ENCODE data around the gene AVPR1B.

The AVPR1B gene

GRCh38 chr1:206108635-206109034 lies 8.6 kb downstream of the AVPR1B start:
- H3K4me3 ChIP-seq (ENCODE audit: control insufficient read depth, low read depth, low read length) = no peak overlapping the region
- no peak for DNase-seq (ENCODE audit: low read depth)
- TF ChIP-seq, protein P1, sequence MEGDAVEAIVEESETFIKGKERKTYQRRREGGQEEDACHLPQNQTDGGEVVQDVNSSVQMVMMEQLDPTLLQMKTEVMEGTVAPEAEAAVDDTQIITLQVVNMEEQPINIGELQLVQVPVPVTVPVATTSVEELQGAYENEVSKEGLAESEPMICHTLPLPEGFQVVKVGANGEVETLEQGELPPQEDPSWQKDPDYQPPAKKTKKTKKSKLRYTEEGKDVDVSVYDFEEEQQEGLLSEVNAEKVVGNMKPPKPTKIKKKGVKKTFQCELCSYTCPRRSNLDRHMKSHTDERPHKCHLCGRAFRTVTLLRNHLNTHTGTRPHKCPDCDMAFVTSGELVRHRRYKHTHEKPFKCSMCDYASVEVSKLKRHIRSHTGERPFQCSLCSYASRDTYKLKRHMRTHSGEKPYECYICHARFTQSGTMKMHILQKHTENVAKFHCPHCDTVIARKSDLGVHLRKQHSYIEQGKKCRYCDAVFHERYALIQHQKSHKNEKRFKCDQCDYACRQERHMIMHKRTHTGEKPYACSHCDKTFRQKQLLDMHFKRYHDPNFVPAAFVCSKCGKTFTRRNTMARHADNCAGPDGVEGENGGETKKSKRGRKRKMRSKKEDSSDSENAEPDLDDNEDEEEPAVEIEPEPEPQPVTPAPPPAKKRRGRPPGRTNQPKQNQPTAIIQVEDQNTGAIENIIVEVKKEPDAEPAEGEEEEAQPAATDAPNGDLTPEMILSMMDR (IDR thresholded peaks at IDR 0.05; ENCODE audit: control insufficient read depth, insufficient read depth, low read depth, low read length, missing control alignments) = no peak

DNA sequence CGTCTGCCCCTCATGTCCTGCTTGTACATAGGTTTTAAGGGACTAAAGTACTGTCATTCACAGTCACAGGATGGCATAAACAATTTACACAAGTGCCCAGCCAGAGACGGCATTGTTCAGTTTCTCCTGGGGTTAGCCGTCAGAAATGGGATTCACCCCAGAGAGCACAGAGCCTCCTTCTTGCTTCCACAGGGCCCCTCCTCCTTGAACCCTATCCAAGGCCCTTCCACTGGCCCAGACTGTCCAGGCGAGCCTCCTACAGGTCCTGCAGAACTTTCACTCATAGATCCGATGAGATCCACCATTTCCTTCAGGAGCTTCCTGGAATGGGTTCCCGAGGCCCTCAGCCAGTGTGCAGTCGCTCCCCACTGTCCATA lies 10.0 kb downstream of the AVPR1B start:
- H3K4me3 ChIP-seq (ENCODE audit: control insufficient read depth, low read depth, low read length) = no peak overlapping the region
- DNase-seq (ENCODE audit: low read depth) = no peak
- TF ChIP-seq, protein P1 (IDR thresholded peaks at IDR 0.05; ENCODE audit: control insufficient read depth, insufficient read depth, low read depth, low read length, missing control alignments) = no peak

DNA sequence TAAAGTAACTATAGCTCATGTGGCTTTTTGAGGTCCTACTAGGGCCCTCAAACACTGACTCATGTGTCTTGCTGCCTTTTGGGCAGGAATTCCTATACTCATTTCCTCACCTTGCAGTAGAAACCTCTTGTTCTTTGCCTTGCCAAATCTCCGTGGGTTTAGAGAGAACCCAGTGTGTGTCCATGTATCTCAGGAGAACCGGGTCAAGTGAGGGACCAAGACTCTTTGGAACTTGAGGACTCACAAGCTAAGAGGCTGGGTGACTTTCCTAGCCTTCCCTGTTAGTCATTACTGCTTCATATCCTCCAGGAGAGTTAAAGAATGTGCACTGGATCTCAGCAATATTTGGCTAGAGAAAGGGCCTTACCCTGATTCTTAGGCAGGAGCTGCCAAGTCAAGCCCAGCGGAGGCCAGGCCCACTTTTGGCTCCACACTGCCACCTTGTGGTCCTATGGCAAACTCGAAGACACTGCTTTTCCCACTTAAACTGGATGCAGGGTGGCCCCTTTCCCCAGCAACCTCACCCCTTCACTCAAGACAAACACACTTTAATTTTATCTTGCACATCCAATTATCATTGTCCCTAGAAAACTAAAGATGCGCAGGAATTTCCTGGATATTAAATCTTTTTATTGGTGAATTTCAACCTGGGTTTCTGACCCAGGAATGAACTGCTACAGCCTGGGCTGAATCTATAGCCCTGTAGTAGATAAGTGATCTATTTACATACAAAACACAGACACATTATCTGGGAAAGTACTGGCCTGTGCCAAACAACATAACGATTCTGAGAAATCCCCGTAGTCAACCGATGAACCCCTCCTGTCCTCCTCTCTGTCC lies 10.6 kb downstream of the AVPR1B start:
- TF ChIP-seq, protein P1 (IDR thresholded peaks at IDR 0.05; ENCODE audit: control insufficient read depth, insufficient read depth, low read depth, low read length, missing control alignments) = peak; percentile 90
- no peak overlapping the region for H3K4me3 ChIP-seq (ENCODE audit: control insufficient read depth, low read depth, low read length)
- DNase-seq (ENCODE audit: low read depth) = peak; percentile 62

DNA sequence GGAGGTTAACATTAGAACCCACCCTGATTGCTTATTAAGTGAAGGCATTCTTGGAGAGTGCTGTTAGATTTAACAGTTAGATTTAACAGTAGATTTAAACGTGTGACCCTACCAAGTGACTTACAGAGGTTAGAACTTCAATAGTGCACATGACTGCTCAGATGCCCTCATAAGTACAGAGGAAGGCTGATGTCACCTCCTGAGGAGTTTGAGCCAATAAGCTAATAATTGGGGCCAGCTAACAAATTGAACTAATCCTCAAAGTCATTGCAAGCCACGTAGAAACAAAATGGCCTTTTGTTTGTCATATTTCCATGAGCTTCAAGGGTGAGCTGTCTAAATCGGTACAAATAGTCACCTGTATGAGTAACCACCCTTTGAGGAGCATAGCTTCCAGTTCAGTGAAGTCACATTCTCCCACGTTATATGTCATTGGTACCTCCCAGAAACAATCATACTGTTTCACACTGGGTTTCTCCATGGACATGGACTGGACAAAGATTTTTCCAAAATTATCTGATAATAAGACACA lies 11.7 kb downstream of the AVPR1B start:
- no peak for DNase-seq (ENCODE audit: low read depth)
- TF ChIP-seq, protein P1 (IDR thresholded peaks at IDR 0.05; ENCODE audit: control insufficient read depth, insufficient read depth, low read depth, low read length, missing control alignments) = no peak
- H3K4me3 ChIP-seq (ENCODE audit: control insufficient read depth, low read depth, low read length) = no peak overlapping the region

- no peak overlapping the region for H3K4me3 ChIP-seq (ENCODE audit: control insufficient read depth, low read depth, low read length)
- DNase-seq (ENCODE audit: low read depth) = no peak
- TF ChIP-seq, protein P1 (IDR thresholded peaks at IDR 0.05; ENCODE audit: control insufficient read depth, insufficient read depth, low read depth, low read length, missing control alignments) = no peak
Observed at GRCh38 chr1:206103979-206104378, 13.2 kb downstream of the AVPR1B start.

DNA sequence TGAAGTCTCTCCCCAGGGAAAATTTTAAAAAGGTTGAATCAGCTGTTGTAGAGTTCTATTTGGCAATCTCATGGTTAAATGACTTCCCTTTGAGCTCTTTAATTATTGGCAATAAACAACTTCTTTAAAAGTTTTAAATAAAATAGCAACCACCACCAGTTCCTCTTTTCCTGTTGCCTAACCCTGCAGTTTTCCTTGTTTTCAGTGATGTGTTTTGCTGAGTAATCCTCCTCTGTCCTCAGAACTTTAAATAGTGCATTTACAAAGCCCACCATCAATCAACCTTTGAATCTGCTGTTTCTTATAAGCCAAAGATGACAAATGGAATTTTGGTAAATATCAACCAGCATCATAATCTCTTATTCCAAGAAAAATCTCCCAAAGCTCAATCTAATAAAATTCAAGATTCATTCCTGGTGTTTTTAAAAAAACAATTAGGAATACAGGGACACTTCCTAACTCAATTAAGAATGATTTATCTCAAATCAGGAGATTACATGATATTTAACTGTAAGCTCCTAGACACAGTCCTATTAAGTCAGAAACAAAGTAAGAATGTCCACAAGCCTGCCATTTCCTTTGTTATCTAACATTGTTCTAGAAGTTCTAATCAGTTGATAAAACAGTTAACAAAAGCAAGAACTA lies 14.8 kb downstream of the AVPR1B start:
- no peak overlapping the region for H3K4me3 ChIP-seq (ENCODE audit: control insufficient read depth, low read depth, low read length)
- DNase-seq (ENCODE audit: low read depth) = no peak
- TF ChIP-seq, protein P1 (IDR thresholded peaks at IDR 0.05; ENCODE audit: control insufficient read depth, insufficient read depth, low read depth, low read length, missing control alignments) = no peak
